ENCODE measurements around the gene ZCRB1. TPM values are rescaled to one million over a fixed set of nuclear protein-coding genes. Genes with fewer than 3 reads are reported as not detected.

Gene ZCRB1
- total RNA-seq, 4 donors from 2014 or later, result 21.3 to 31.0 (median 24.3) TPM

DNA sequence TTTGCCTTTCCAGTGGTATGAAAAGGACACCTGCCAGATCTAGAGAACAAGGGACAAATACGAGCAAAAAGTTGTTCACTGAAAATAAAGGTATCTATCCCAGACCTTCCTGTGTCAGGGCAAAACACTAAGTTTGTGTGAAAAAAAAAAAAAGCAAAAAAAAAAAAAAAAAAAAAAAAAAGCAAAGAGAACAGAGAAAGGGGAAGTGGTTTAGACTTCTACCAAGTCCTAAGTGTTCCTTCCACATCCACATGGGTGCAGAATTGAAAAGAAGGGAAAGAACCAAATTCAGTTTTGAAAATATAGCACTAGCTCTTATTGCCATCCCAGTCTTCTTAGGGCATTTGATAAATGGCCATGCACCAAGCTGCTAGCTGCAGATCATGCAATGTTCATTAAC is 41.7 kb downstream of the ZCRB1 start:
- H3K9me3 ChIP-seq, result no peaks in the 10 kb centered on the region
- TF ChIP-seq POLR2A (IDR thresholded peaks at IDR 0.05), result no peak
- TF ChIP-seq CTCF (IDR thresholded peaks at IDR 0.05), result no peak
- no peak for TF ChIP-seq EP300 (IDR thresholded peaks at IDR 0.05)
- TF ChIP-seq POLR2AphosphoS5 (IDR thresholded peaks at IDR 0.05), result no peak
- H3K36me3 ChIP-seq, result no peaks in the 10 kb centered on the region
- no peak overlapping the region for H3K4me3 ChIP-seq
- H3K27me3 ChIP-seq, result no peaks in the 10 kb centered on the region
- H3K27ac ChIP-seq, result no peak overlapping the region
- 82% methylated on average over 1 of the region's 1 CpG for WGBS
- H3K4me1 ChIP-seq, result no peaks in the 10 kb centered on the region
- DNase-seq (ENCODE audit: low spot score in 2 of 2), result no peak

GRCh38 chr12:42283739-42284138 is 42.2 kb downstream of the ZCRB1 start:
- TF ChIP-seq CTCF (IDR thresholded peaks at IDR 0.05), result no peak
- no peak for TF ChIP-seq EP300 (IDR thresholded peaks at IDR 0.05)
- no peak for TF ChIP-seq POLR2AphosphoS5 (IDR thresholded peaks at IDR 0.05)
- TF ChIP-seq POLR2A (IDR thresholded peaks at IDR 0.05), result no peak
- Histone ChIP-seq H3K27me3 (no peaks in the 10 kb centered on the region), H3K27ac (no peak overlapping the region), H3K9me3 (no peaks in the 10 kb centered on the region), H3K4me1 (no peaks in the 10 kb centered on the region), H3K36me3 (no peaks in the 10 kb centered on the region), H3K4me3 (no peak overlapping the region)
- no peak for DNase-seq (ENCODE audit: low spot score in 2 of 2)

DNA sequence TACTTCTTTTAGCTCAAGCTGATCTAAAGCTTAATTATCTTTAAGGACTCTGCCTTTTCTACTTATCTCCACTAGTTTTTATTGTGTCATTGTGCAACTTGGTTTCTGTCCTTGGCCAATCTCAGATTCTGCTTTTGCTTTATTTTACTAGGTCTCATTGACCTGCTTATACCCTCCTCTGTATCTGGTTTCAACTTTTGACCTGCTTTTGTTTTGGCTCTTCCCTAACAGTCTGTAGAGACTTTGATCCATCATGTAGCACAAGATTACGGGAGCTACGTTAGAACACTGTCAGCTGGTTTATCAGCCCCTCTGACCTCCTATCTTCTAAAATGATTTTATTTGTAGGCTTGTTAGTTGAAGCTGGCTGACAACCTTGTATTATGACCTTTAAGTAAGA is 43.6 kb downstream of the ZCRB1 start:
- H3K9me3 ChIP-seq, result no peaks in the 10 kb centered on the region
- no peaks in the 10 kb centered on the region for H3K4me1 ChIP-seq
- H3K4me3 ChIP-seq, result no peak overlapping the region
- no peak for DNase-seq (ENCODE audit: low spot score in 2 of 2)
- H3K27me3 ChIP-seq, result no peaks in the 10 kb centered on the region
- whole genome bisulfite sequencing, result 89% methylated on average over 2 of the region's 2 CpGs
- no peaks in the 10 kb centered on the region for H3K36me3 ChIP-seq
- no peak overlapping the region for H3K27ac ChIP-seq
- TF ChIP-seq POLR2A (IDR thresholded peaks at IDR 0.05), result no peak
- no peak for TF ChIP-seq EP300 (IDR thresholded peaks at IDR 0.05)
- TF ChIP-seq POLR2AphosphoS5 (IDR thresholded peaks at IDR 0.05), result no peak
- TF ChIP-seq CTCF (IDR thresholded peaks at IDR 0.05), result no peak

DNA sequence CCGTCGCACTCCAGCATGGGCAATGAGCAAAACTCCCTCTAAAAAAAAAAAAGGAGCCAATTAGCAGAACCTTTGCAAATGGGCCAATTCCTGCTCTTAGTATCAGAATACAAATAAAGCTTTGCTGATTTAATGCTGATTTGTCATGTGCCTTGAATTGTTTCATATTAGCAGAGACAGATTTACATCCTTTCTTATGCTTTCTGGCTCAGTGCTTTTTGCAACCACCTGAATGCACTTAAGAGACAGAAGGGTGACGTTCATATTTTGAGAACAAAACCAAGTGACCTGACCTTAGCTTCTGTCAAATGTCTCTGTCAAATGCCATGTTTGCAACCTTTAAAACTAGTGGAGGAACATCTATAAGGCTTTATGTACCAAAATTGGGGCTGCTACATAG is 44.0 kb downstream of the ZCRB1 start:
- TF ChIP-seq POLR2AphosphoS5 (IDR thresholded peaks at IDR 0.05) (no peak), POLR2A (IDR thresholded peaks at IDR 0.05) (no peak), EP300 (IDR thresholded peaks at IDR 0.05) (no peak), CTCF (IDR thresholded peaks at IDR 0.05) (no peak)
- H3K27ac ChIP-seq, result no peak overlapping the region
- H3K36me3 ChIP-seq, result no peaks in the 10 kb centered on the region
- WGBS, result 85% methylated on average over 3 of the region's 3 CpGs
- no peak for DNase-seq (ENCODE audit: low spot score in 2 of 2)
- H3K27me3 ChIP-seq, result no peaks in the 10 kb centered on the region
- no peaks in the 10 kb centered on the region for H3K9me3 ChIP-seq
- no peaks in the 10 kb centered on the region for H3K4me1 ChIP-seq
- no peak overlapping the region for H3K4me3 ChIP-seq

GRCh38 chr12:42281278-42281677 is 44.6 kb downstream of the ZCRB1 start:
- Histone ChIP-seq H3K36me3 (no peaks in the 10 kb centered on the region), H3K27ac (no peak overlapping the region)
- WGBS, result 67% methylated on average over 3 of the region's 3 CpGs

More at GRCh38 chr12:42281278-42281677, 44.6 kb downstream of the ZCRB1 start:
- no peak overlapping the region for H3K4me3 ChIP-seq
- no peak for DNase-seq (ENCODE audit: low spot score in 2 of 2)
- no peaks in the 10 kb centered on the region for H3K4me1 ChIP-seq
- TF ChIP-seq CTCF (IDR thresholded peaks at IDR 0.05) (no peak), EP300 (IDR thresholded peaks at IDR 0.05) (no peak), POLR2AphosphoS5 (IDR thresholded peaks at IDR 0.05) (no peak), POLR2A (IDR thresholded peaks at IDR 0.05) (no peak)
- no peaks in the 10 kb centered on the region for H3K27me3 ChIP-seq
- no peaks in the 10 kb centered on the region for H3K9me3 ChIP-seq

All from suprapubic skin (tissue), 4 donors.